NCI-H2227 treated with DMSO at 0.1 percent for 48 hours (cell line): ENCODE data around the gene SMIM5.

Source experiments
- DNase-seq: peaks from one replicate; lab custom pipeline; 2025; lab: John Stamatoyannopoulos, UW

The SMIM5 gene

GRCh38 chr17:75639771-75640555 lies 6.7 kb downstream of the SMIM5 start:
- no peak for DNase-seq

GRCh38 chr17:75640556-75641119 lies 7.4 kb downstream of the SMIM5 start:
- DNase-seq: no peak

GRCh38 chr17:75641343-75641742 lies 8.1 kb downstream of the SMIM5 start:
- no peak for DNase-seq

GRCh38 chr17:75642182-75642783 lies 9.0 kb downstream of the SMIM5 start:
- no peak for DNase-seq

- no peak for DNase-seq
These were observed 9.8 kb downstream of the SMIM5 start for GRCh38 chr17:75642784-75643642.

GRCh38 chr17:75643643-75644017 lies 10.4 kb downstream of the SMIM5 start:
- no peak for DNase-seq

GRCh38 chr17:75645501-75645888 lies 12.3 kb downstream of the SMIM5 start:
- no peak for DNase-seq

GRCh38 chr17:75645889-75646637 lies 12.8 kb downstream of the SMIM5 start:
- DNase-seq: no peak

GRCh38 chr17:75646638-75646992 lies 13.4 kb downstream of the SMIM5 start:
- DNase-seq: no peak

- no peak for DNase-seq
These were observed 13.8 kb downstream of the SMIM5 start for GRCh38 chr17:75647061-75647460.

- no peak for DNase-seq
These were observed 14.7 kb downstream of the SMIM5 start for GRCh38 chr17:75647921-75648320.

GRCh38 chr17:75649687-75650086 lies 16.5 kb downstream of the SMIM5 start:
- no peak for DNase-seq

- no peak for DNase-seq
These were observed 17.6 kb downstream of the SMIM5 start for GRCh38 chr17:75650874-75651273.

GRCh38 chr17:75652341-75652740 lies 19.1 kb downstream of the SMIM5 start:
- DNase-seq: no peak

GRCh38 chr17:75652934-75653549 lies 19.8 kb downstream of the SMIM5 start:
- DNase-seq: no peak

- DNase-seq: no peak
These were observed 20.9 kb downstream of the SMIM5 start for GRCh38 chr17:75654176-75654575.

- DNase-seq: no peak
These were observed 25.0 kb downstream of the SMIM5 start for GRCh38 chr17:75658237-75658636.

- DNase-seq: no peak
These were observed 28.3 kb downstream of the SMIM5 start for GRCh38 chr17:75661531-75661930.

GRCh38 chr17:75662511-75662910 lies 29.3 kb downstream of the SMIM5 start:
- DNase-seq: no peak

- no peak for DNase-seq
These were observed 30.9 kb downstream of the SMIM5 start for GRCh38 chr17:75664099-75664549.

- DNase-seq: no peak
These were observed 32.7 kb downstream of the SMIM5 start for GRCh38 chr17:75665981-75666380.
